Measurements from ENCODE around the gene C9.
"Not testable (repeated sequence)": the region's sequence is repeated elsewhere in the genome, so short reads cannot be mapped to it uniquely, and the experiment has no call there.

C9 gene

DNA sequence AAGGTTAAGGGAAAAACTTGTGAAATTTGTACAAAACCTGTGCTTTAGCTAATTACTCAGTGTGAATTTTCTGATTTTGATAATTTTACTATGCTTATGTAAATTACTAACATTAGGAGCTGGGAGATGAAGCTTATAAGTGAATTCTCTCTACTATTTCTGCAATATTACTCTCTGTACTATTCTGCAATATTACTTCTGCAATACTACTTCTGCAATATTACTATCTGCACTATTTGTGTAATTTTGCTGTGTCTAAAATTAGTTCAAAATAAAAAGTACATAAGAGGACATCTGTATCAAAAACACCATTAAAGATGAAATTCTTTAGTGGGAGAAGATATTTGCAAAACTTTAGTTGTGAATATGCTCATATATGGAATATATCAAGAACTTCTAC lies 62.9 kb downstream of the C9 start:
- H3K9ac ChIP-seq (ENCODE audit: insufficient read length, low read depth): no peak overlapping the region
- DNase-seq (ENCODE audit: low read depth, low spot score): no peak
- H3K36me3 ChIP-seq (ENCODE audit: insufficient read depth, insufficient read length, low read length): no peaks in the 10 kb centered on the region
- H3K27me3 ChIP-seq (ENCODE audit: insufficient read depth, insufficient read length): no peaks in the 10 kb centered on the region
- H3K4me1 ChIP-seq (ENCODE audit: insufficient read depth, insufficient read length): no peaks in the 10 kb centered on the region
- H3K9me3 ChIP-seq (ENCODE audit: insufficient read depth, low read length): no peaks in the 10 kb centered on the region
- no peak for TF ChIP-seq YY1 (IDR thresholded peaks at IDR 0.05; ENCODE audit: insufficient read depth, insufficient read length)
- no peak for TF ChIP-seq ZNF274 (IDR thresholded peaks at IDR 0.05; ENCODE audit: low read depth, low read length)
- TF ChIP-seq SUZ12 (IDR thresholded peaks at IDR 0.05; ENCODE audit: extremely low read depth, insufficient read depth, insufficient read length): no peak
- no peak overlapping the region for H3K4me3 ChIP-seq (ENCODE audit: insufficient read length, low read depth)

DNA sequence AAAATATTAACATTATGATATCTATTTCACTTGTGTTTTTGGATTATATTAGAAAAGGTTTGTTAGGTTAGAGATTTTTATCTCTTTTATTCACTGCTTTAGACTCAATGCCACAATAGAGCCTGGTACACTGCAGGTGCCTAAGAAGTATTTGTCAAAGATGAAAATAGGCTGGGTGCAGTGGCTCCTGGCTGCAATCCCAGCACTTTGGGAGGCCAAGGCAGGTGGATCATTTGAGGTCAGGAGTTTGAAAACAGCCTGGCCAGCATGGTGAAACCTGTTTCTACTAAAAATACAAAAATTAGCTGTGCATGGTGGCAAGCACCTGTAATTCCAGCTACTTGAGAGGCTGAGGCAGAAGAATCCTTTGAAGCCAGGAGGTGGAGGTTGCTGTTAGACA lies 64.3 kb downstream of the C9 start:
- Histone ChIP-seq H3K9ac (ENCODE audit: insufficient read length, low read depth) (no peak overlapping the region), H3K36me3 (ENCODE audit: insufficient read depth, insufficient read length, low read length) (no peaks in the 10 kb centered on the region)
- TF ChIP-seq SUZ12 (IDR thresholded peaks at IDR 0.05; ENCODE audit: extremely low read depth, insufficient read depth, insufficient read length) (no peak), YY1 (IDR thresholded peaks at IDR 0.05; ENCODE audit: insufficient read depth, insufficient read length) (no peak), ZNF274 (IDR thresholded peaks at IDR 0.05; ENCODE audit: low read depth, low read length) (no peak)

DNA sequence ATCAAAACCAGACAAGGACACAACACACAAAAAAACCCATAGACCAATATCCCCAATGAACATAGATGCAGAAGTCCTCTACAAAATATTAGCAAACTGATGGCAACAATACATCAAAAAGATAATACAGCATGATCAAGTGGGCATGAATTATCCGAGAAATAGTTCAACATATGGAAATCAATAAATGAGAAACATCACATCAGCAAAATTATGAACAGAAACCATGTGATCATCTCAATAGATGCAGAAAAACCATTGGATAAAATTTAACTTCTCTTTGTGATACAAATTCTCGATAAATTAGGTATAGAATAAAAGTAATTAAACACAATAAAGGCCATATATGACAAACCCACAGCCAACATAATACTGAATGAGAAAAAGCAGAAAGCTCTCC lies 69.6 kb downstream of the C9 start:
- no peaks in the 10 kb centered on the region for H3K4me1 ChIP-seq (ENCODE audit: insufficient read depth, insufficient read length)
- H3K27me3 ChIP-seq (ENCODE audit: insufficient read depth, insufficient read length): no peaks in the 10 kb centered on the region
- H3K36me3 ChIP-seq (ENCODE audit: insufficient read depth, insufficient read length, low read length): no peaks in the 10 kb centered on the region
- no peaks in the 10 kb centered on the region for H3K9me3 ChIP-seq (ENCODE audit: insufficient read depth, low read length)
- DNase-seq (ENCODE audit: low read depth, low spot score): no peak
- TF ChIP-seq SUZ12 (IDR thresholded peaks at IDR 0.05; ENCODE audit: extremely low read depth, insufficient read depth, insufficient read length): no peak
- no peak for TF ChIP-seq YY1 (IDR thresholded peaks at IDR 0.05; ENCODE audit: insufficient read depth, insufficient read length)
- TF ChIP-seq ZNF274 (IDR thresholded peaks at IDR 0.05; ENCODE audit: low read depth, low read length): no peak
- no peak overlapping the region for H3K9ac ChIP-seq (ENCODE audit: insufficient read length, low read depth)
- H3K4me3 ChIP-seq (ENCODE audit: insufficient read length, low read depth): no peak overlapping the region

More for the DNA sequence above, 64.3 kb downstream of the C9 start:
- no peaks in the 10 kb centered on the region for H3K4me1 ChIP-seq (ENCODE audit: insufficient read depth, insufficient read length)
- H3K9me3 ChIP-seq (ENCODE audit: insufficient read depth, low read length): no peaks in the 10 kb centered on the region
- H3K4me3 ChIP-seq (ENCODE audit: insufficient read length, low read depth): no peak overlapping the region
- DNase-seq (ENCODE audit: low read depth, low spot score): no peak
- no peaks in the 10 kb centered on the region for H3K27me3 ChIP-seq (ENCODE audit: insufficient read depth, insufficient read length)

DNA sequence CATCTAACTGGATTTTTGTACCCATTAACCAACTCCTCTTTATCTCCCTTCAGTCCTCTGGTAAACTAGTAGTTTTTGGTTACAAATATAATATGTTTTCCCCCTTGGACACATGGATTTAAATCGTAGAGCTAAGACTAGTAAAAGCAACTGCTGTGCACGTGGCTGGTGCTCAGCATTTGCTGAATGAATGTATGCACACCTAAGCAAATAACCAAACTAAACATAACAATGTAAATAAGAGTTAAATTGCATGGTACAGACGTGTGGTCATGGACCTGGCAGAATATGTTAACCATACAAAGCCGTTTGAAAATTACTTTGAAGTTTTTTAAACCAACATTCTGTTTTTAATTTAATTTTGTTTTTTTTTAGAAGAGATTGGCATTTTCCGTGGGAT lies 79.7 kb downstream of the C9 start:
- Histone ChIP-seq H3K9me3 (ENCODE audit: insufficient read depth, low read length) (no peaks in the 10 kb centered on the region), H3K4me3 (ENCODE audit: insufficient read length, low read depth) (no peak overlapping the region), H3K4me1 (ENCODE audit: insufficient read depth, insufficient read length) (no peaks in the 10 kb centered on the region), H3K9ac (ENCODE audit: insufficient read length, low read depth) (no peak overlapping the region), H3K27me3 (ENCODE audit: insufficient read depth, insufficient read length) (no peaks in the 10 kb centered on the region), H3K36me3 (ENCODE audit: insufficient read depth, insufficient read length, low read length) (no peaks in the 10 kb centered on the region)
- no peak for DNase-seq (ENCODE audit: low read depth, low spot score)
- TF ChIP-seq YY1 (IDR thresholded peaks at IDR 0.05; ENCODE audit: insufficient read depth, insufficient read length) (no peak), SUZ12 (IDR thresholded peaks at IDR 0.05; ENCODE audit: extremely low read depth, insufficient read depth, insufficient read length) (no peak), ZNF274 (IDR thresholded peaks at IDR 0.05; ENCODE audit: low read depth, low read length) (no peak)

DNA sequence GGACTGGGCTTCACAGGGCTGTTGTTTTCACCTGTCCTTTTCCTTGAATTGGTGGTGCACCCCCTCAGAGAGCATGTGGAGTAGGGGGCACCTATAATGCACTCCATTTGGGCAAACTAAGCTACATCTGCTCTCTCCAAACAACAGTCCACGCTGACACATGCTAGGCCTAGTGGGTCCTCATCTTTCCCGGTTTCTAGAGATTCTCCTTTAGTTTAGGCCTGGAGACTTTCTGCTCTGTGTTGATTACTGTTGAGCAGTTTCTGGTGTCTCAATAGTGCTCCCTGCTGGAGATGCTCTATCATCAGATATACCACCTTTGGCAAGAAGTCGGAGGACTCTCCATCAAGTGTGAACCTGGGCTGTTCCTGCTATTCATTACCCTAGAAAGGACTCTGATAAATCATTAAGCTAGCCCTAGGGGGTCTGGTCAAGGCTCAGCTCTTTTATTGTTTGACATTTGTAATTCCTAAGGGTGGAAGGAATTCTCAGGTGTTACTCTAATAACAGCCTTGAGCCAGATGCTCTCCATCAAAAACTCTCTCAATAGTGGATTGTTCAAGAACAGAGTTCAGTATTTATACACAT lies 81.0 kb downstream of the C9 start:
- no peaks in the 10 kb centered on the region for H3K4me1 ChIP-seq (ENCODE audit: insufficient read depth, insufficient read length)
- no peaks in the 10 kb centered on the region for H3K36me3 ChIP-seq (ENCODE audit: insufficient read depth, insufficient read length, low read length)
- no peak overlapping the region for H3K4me3 ChIP-seq (ENCODE audit: insufficient read length, low read depth)
- no peak overlapping the region for H3K9ac ChIP-seq (ENCODE audit: insufficient read length, low read depth)
- peak; percentile 25 for DNase-seq (ENCODE audit: low read depth, low spot score)
- no peaks in the 10 kb centered on the region for H3K27me3 ChIP-seq (ENCODE audit: insufficient read depth, insufficient read length)
- no peaks in the 10 kb centered on the region for H3K9me3 ChIP-seq (ENCODE audit: insufficient read depth, low read length)
- no peak for TF ChIP-seq ZNF274 (IDR thresholded peaks at IDR 0.05; ENCODE audit: low read depth, low read length)
- no peak for TF ChIP-seq YY1 (IDR thresholded peaks at IDR 0.05; ENCODE audit: insufficient read depth, insufficient read length)
- no peak for TF ChIP-seq SUZ12 (IDR thresholded peaks at IDR 0.05; ENCODE audit: extremely low read depth, insufficient read depth, insufficient read length)

DNA sequence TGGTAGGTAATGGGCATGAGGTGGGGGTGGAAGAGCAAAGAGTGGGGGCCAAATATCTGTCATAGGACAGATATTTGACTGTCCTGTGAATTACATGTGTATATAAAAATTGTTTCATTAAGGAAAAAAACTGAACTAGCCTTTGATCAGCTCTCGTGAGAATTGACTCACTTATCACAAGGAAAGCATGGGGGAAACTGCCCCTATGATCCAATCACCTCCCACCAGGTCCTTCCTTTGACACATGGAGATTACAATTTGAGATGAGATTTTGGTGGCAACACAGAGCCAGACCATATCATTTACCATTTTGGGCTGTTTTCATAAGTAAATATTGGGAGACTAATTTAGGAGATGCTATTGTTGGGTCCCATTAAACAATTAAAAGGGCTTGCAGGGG lies 81.7 kb downstream of the C9 start:
- Histone ChIP-seq H3K4me3 (ENCODE audit: insufficient read length, low read depth) (no peak overlapping the region), H3K27me3 (ENCODE audit: insufficient read depth, insufficient read length) (no peaks in the 10 kb centered on the region), H3K36me3 (ENCODE audit: insufficient read depth, insufficient read length, low read length) (no peaks in the 10 kb centered on the region), H3K9me3 (ENCODE audit: insufficient read depth, low read length) (no peaks in the 10 kb centered on the region), H3K4me1 (ENCODE audit: insufficient read depth, insufficient read length) (no peaks in the 10 kb centered on the region), H3K9ac (ENCODE audit: insufficient read length, low read depth) (no peak overlapping the region)
- TF ChIP-seq SUZ12 (IDR thresholded peaks at IDR 0.05; ENCODE audit: extremely low read depth, insufficient read depth, insufficient read length) (no peak), YY1 (IDR thresholded peaks at IDR 0.05; ENCODE audit: insufficient read depth, insufficient read length) (no peak), ZNF274 (IDR thresholded peaks at IDR 0.05; ENCODE audit: low read depth, low read length) (no peak)
- DNase-seq (ENCODE audit: low read depth, low spot score): no peak

DNA sequence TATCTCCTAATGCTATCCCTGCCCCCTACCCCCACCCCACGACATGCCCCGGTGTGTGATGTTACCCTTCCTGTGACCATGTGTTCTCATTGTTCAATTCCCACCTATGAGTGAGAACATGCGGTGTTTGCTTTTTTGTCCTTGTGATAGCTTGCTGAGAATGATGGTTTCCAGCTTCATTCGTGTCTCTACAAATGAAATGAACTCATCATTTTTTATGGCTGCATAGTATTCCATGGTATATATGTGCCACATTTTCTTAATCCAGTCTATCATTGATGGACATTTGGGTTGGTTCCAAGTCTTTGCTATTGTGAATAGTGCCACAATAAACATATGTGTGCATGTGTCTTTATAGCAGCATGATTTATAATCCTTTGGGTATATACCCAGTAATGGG lies 88.4 kb downstream of the C9 start:
- not testable (repeated sequence) for H3K4me3 ChIP-seq (ENCODE audit: insufficient read length, low read depth); H3K9ac ChIP-seq (ENCODE audit: insufficient read length, low read depth); H3K27me3 ChIP-seq (ENCODE audit: insufficient read depth, insufficient read length); DNase-seq (ENCODE audit: low read depth, low spot score); H3K36me3 ChIP-seq (ENCODE audit: insufficient read depth, insufficient read length, low read length); H3K9me3 ChIP-seq (ENCODE audit: insufficient read depth, low read length); H3K4me1 ChIP-seq (ENCODE audit: insufficient read depth, insufficient read length)
